HG02610 (cell line): Measurements from ENCODE around the gene PAMR1.
A peak's percentile ranks its signal among the peaks of the same experiment; 100 is the strongest.

Source experiments
- ATAC-seq: cut with Tn5 transposase; IDR thresholded peaks from one replicate; pipeline ENCODE4 v1.9.1; 2021; ENCODE audit warnings: mild to moderate bottlenecking, moderate library complexity; ENCODE audit not compliant: unreplicated experiment

The PAMR1 gene

DNA sequence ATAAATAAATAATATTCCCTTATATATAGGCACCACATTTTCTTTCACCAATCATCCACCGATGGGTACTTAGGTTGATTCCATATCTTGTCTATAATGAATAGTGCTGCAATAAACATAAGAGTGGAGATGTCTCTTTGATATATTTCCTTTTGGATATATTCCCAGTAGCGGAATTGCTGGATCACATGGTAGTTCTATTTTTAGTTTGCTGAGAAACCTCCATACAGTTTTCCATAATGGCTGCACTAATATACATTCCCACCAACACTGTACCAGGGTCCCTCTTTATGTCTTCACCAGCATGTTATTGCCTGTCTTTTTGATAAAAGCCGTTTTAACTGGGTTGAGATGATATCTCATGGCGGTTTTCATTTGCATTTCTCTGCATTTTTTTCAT is 23.6 kb downstream of the PAMR1 start:
- ATAC-seq = no peak

DNA sequence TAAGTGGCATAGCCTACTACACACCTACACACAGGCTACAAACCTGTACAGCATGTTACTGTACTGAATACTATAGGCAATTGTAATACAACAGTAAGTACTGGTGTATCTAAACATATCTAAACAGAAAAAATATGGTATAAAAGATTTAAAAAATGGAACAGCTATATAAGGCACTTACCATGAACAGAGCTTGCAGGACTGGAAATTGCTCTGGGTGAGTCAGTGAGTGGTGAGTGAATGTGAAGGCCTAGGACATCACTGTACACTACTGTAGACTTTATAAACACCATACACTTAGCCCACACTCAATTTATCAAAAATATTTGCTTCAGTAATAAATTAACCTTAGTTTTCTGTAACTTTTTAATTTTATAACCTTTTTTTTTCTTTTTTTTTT is 24.7 kb downstream of the PAMR1 start:
- ATAC-seq = no peak

DNA sequence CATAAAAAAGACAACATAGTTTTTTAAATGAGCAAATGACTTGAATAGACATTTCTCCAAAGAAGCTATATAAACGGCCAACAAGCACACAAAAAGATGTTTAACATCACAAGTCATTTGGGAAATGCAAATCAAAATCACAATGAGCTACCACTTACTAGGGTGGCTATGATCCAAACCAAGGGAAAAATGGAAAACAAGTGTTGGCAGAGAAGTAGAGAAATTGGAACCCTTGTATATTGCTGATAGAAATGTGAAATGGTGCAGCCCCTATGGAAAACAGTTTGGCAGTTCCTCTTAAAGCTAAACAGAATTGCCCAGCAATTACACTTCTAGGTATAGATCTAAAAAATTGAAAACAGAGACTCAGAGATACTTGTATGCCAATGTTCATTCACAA is 29.0 kb downstream of the PAMR1 start:
- no peak for ATAC-seq

DNA sequence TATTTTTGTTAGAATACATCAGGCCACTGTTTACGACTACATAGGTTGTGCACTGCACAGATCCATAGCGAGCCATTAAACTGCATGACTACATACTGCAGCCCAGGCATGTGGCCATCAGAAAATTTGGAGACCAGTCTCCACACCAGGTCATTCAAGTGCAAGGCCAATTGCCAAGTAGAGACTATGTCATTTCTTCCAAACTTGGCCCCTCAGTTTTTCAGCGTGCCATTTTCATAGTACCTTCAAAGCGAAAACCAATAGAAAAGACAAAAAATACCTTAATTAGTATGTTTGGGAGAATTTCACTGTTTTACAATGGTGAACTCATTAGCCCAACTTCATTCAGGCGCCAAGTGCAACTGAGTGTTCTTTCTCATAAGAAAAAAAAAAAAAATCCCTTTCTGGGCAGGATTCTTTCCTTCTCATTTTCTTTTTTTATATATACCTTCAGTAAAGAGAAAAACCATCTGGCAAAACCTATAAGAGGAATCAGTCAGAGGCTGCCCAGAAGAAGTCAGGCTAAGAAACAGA is 30.4 kb downstream of the PAMR1 start:
- no peak for ATAC-seq

DNA sequence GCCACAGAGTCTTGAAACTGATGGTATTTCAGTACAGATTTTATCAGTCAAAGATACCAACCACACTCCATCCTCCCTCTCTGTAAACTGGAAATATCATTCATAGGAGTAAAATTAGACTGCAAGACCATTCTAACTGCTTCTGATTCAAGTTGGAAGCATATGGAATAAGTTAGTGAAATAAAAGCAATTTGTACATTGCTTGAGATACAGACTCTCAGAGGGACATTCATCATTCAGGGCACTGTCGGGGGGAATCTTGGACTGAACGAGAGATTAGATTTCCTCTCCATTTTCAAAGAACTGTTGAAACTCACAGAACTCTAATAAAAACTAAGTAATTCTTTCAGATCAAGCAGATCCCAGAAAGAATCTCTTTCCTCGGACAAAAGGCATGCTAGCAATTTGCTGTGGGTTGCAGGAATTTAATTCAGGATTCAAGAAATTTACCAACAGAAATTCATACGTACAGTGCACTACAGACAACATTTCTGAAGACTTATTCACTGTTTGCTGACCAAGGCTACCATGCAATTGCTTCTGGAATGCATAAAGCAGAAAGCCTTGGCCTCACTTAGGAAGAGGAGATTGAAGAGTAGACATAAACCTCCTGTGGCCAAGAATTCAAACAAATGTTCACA is 34.1 kb downstream of the PAMR1 start:
- ATAC-seq = no peak

DNA sequence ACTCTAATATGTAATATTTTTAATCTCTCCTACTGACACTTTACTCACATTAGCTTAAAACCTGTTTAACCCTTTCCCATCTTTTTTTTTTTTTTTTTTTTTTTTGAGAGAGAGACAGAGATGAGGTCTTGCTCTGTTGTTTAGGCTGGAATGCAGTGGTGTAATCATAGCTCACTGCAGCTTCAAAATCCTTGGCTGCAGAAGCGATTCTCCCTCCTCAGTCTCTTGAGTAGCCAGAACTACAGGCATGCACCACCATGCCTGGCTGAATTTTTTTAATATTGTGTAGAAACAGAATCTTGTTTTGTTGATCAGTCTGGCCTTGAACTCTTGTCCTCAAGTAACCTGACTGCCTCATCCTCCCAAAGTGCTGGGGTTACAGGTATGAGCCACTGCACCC is 37.3 kb downstream of the PAMR1 start:
- ATAC-seq = no peak

DNA sequence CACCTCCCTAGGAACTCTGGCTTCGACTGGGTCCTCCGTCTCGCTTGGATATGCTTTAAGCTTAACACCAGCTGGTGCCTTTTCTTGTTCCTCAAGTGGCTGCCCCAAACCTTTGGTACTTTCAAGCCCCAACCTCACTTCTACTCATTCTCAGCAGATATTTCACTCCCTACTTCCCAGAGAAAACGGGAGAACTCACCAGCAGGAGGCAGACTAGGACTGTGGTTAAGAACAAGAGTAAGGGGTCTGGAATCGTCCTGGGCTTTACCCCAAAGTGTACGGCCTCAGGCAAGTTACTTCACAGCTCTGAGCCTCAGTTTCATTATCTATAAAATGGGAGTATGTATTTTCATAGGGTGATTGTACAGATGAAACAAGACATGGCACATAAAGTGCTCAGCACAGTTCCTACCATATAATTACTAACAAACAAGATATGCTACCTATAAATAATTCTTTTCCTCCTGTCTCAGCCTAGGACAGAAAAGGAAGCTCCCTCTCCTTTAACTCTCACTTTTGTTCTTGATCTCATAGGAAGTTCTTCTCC is 37.8 kb downstream of the PAMR1 start:
- ATAC-seq = no peak

DNA sequence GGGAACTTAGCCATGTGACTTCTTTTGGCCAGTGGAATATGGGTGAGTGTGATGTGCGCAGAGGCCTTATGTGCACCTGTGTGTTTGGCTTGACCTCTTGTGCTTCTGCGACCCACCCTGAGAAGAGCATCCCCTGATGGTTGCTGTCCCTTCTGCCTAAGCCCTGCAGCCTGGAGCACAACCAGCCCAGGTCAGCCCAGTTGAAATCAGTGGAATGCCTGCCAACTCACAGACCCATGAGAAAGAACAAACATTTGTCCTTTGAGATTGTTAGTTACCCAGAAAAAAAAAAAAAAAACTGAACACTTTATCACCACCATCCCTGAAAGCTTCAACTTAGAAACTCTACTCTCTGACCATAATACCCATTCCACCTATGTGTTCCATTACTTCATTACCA is 38.5 kb downstream of the PAMR1 start:
- no peak for ATAC-seq

DNA sequence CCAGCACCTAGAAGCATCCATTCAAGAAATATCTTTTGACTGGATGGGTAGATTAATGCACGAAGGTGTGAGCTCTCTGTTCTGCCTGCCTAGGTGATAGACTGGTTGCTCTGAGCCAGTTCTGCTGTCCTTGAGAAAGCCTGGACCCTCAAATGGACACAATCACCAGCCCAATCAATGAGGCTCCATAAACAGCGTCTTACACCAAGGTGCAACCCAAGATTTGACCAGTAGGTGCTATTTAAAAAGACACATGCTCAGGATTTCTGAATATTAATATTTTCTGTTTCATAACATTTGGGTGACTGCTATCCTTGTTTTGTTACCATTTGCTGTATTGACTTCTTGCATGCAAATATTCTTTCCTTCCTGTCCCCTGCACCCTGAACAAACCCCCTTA is 39.0 kb downstream of the PAMR1 start:
- no peak for ATAC-seq

DNA sequence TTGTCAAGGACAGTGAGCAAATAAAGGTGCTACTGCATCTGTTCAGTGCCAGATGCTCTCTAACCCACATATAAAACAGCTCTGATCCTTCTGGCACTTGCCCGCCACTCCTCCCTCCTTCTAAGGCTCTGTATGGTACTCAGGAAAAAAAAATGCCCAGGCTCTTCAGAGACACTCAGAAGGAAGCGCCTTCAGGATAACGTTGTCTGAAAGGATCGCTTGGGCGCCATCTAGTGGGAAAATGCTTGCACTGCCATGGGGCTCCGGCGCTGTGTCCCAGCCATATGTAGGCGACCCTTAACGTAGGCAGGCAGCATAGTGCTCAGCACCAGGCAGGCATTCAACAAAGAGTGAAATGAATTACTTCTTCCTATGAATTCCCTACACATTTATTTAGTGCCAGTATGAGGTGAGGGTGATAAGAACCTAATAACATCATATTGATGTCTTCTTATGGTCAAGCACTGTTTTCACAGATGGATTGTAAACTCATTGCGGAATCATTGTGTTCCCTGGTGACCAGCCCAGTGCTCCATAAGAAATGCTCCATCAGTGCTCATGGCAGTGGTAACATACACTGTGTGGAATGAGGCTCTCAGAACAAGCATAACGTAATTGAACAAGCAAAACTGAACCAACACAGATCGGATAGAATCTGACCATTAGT is 39.6 kb downstream of the PAMR1 start:
- ATAC-seq = peak; percentile 92

DNA sequence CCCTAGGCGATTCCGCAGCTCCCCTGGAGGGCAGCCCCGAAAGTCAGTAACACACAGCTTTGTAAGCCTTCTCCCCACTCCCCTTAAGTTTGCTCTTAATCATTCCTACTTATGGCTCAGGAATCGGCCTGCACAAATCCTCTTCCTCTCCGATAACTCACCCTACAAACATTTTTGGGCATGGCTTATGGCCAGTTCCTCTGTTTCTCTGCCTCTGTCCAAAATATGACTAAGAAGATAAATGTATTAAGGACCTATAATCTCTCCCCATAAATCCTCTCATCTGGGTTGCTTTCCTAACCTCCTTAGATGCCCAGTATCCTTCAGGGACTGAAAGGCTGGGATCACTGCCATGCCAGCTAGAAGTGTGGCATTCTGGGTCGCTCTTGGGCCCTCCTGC is 41.0 kb downstream of the PAMR1 start:
- no peak for ATAC-seq

DNA sequence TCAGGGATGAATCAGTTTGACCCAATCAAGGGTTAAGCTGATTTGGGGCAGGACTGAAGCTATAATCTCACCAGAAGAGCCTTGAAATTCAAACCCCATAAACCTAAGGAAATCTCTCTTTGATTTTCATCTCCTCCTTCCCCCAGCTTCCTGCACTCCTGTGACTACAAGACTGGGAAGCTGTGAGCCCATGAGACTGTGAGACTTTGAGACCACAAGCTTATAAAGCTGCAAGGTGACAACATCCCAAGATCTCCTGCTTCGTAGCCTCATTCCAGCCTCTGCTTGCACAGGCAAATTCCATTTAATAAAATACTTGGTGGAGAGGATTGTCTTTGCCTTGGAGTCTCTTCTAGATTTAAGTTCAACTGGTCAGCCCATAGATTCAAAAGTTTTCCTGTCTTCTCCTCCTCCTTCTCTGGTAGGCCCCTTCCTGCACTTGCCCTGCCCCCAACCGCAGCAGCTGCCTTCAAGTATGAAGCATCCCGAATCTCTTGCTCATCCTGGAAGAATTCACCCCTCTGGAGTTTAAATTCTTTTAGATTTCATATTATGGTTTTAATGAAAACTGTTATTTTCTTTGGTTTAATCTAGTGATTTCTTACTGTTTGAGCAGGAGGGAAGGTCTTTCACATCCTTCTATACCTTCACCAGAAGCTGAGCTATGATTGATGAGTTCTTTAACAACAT is 42.1 kb downstream of the PAMR1 start:
- ATAC-seq = no peak

DNA sequence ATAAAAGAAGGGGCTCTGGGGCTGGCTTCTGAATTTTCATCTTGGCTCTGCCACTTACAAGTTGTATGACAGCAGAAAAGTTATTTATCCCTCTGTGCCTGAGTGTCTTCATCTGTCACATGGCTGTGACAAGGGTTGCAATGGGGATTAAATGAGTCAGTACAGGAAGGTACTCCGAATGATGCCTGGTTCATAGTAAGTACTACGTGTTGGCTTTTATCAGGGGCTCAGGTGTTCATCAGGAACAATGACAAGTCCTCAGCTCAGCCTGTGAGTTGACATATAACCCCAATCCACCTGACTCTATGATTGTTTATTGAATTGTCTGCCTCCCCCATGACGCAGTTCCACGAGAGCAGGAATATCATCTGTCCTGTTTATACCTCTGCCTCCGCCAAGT is 45.7 kb downstream of the PAMR1 start:
- no peak for ATAC-seq

DNA sequence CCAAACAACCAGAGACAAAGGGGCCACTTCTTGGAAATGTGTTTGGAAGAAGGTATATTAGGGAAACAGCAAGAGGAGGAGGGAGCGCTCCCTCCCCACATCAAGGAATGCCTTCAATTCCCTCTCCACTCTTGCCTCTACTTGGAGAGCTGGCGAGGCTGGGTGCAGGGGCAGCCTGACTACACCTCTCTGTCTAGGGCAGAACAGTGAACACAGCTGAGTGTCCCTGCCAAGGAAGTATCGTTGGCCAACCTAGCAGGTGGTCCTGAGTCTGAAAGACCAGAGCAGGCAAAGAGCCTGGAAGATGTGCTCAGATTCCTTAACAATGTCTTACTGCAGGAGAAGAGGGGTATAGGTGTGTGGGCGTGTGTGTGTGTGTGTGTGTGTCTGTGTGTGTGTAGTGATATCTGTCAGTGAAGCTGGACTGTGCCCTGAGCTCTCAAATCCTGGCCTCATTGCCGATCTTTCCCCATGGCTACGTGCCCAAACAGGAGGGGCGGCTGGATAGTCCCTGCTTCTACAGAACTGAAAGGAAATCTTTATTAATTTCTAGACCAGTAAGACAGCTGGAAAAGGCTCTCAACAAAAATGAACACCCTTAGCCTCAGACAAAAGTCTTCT is 46.8 kb downstream of the PAMR1 start:
- ATAC-seq = no peak

DNA sequence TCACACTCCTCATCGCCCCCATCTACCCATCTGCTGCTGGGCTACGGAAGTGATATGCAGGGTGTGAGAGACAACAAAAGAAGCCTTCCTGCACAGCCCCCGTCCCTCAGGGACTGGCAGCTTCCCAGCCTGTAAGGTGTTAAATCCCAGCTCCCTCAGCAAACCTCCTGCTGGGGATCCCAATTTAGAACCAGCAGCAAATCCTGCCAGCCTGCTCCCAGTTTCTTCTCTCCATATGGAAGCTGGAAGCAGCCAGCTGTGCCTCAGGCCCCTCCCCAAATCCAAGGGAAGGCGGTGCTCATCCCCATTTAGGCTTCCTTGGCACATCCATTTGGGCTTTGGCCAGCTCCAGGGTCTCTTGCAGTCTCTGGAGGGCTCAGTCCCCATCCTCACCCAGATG is 47.5 kb downstream of the PAMR1 start:
- ATAC-seq = no peak

DNA sequence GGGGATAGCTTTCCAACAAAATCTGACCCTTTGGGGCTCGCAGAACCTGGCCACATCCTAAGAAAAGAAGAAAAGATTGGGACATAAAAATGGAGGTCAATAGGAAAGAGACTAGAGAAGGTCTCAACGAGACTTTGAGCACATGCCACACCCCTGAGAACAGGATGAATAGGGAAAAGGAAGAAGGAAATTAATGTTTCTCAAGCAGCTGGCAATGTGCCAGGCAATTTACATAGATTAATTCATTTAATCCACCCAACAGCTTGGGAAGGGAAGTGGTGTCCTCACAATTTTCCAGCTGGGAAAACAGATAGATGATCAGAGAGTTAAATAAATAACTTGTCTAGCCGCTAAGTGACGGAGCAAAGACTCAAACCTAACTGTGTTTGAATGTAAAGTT is 50.7 kb downstream of the PAMR1 start:
- ATAC-seq = no peak

DNA sequence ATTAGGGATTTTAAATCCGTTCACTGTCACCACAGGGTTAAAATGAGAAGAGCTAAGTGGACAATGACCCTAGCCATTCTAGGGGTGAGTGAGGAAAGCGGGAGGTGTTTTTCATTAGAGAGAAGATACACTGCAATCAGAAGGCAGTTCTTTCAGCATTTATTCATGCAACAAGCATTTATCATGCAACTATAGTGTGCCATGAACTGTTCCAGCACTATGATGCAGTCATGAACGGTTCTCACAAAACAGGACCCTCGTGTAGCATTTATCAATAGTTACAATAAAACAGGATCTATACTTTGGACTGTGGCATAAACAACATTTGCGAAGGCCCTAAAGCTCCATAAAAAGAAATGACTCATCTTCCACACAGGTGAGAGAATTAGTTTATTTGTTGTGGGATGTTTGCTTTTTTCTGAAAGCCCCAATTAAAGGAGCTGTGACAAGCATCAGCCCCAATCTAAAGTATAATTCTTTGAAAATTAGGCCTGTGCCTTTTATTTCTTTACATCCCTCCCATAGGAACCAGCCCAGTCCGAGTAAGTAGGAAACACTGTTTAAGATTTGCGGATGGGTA is 51.5 kb downstream of the PAMR1 start:
- ATAC-seq = no peak

DNA sequence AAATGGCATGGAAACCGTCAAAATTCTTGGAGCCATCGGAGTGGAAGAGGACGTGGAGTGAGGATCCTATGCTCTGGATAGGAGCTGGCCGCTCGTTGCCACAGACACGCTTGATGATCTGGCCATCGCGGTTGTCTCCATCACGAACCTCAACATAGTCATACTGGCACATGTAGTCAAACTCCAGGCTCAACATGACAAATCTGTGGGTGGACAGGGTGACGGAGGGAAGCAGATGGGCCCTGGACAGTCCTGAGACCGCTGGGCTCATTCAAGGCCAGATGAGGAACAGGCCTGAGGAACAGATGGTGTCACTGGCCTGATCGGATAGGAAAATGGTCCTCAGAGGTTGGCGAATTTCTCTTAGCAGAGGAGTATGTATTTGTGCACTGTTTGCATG is 54.8 kb downstream of the PAMR1 start:
- ATAC-seq = no peak

DNA sequence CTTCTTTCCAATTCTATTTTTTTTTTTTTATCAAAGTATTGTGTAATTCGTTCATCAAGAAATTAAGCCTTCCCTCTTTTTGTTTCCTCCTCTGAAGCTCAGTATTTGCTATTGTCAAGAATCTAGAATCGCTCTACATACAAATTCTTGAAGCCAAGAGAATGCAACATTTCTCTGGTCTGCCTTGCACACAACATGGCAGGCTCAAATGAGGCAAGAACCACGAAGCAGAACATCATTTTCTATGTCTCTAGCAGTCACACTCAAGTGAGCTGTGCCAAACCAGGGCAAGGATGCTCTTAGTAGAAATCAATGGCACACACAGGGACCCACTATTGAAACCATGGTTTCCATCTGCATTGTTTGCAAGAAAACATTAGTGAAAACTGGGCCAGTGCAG is 59.4 kb downstream of the PAMR1 start:
- no peak for ATAC-seq

DNA sequence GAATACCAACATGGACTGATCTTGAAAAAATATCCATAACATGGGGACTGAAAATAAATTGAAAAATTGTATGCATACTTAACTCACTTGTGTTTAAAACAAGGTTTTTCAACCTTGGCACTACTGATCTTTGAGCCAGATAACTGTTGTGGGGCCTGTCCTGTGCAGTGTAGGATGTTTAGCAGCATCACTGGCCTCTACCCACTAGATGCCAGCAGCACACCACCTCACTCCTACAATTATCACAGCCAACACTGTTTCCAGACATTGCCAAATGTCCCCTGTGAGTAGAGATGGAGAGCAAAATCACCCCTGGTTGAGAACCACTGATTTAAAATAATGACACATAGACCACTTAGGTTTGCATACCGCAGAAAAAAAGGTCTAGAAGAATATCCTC is 61.1 kb downstream of the PAMR1 start:
- ATAC-seq = no peak

DNA sequence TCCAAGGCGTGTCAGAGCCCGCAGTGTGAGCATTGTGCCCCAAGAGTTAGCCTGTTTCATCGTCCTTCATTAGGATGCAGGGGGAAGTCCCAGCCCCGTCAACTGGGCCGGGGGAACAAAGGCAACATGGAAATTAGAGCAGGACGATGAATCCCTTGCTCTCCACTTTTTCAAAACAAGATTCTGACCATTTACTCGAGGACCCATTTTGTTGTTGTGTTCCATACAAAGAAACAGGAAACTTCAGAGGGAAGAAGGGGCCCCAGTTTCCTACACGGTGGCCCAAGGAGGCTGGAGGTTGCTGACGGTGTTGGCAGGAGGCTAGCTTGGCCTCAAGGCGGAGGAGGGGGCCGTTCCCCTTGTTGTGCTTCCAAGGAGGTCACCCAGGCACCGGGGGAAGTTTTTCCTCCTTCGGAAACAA is 62.1 kb downstream of the PAMR1 start:
- no peak for ATAC-seq
